Right cardiac atrium (tissue), 5 donors: ENCODE measurements around the gene IGFL3. TPM values are rescaled to one million over a fixed set of nuclear protein-coding genes. Genes with fewer than 3 reads are reported as not detected.
"Not testable (repeated sequence)": the region's sequence is repeated elsewhere in the genome, so short reads cannot be mapped to it uniquely, and the experiment has no call there.

ENCODE experiments used
- ATAC-seq, 2 donors: fragments of 200-7000 bp; cut with Tn5 transposase; one replicate each; pipeline versions ENCODE4 v1.8.0 to v1.9.1; 2020; ENCODE audit warnings: moderate library complexity in 2 of 2, mild to moderate bottlenecking in 1 of 2
- DNase-seq, 3 donors: peaks; one replicate each; pipeline ENCODE4 v3.0.0-alpha.2; 2020
- H3K27ac ChIP-seq: one replicate; pipeline ENCODE4 v1.5.1; 2013; ENCODE audit warnings: mild to moderate bottlenecking, low read length, control low read depth, moderate library complexity
- H3K27me3 ChIP-seq: one replicate; pipeline ENCODE4 v1.6.1; 2013; ENCODE audit not compliant: control insufficient read depth, insufficient read depth
- H3K4me1 ChIP-seq: one replicate; pipeline ENCODE4 v1.6.1; 2013; ENCODE audit warnings: low read length; ENCODE audit not compliant: control insufficient read depth, insufficient read depth
- H3K4me3 ChIP-seq: one replicate; pipeline ENCODE4 v1.5.1; 2013; ENCODE audit warnings: low read length, control low read depth
- H3K9me3 ChIP-seq: one replicate; pipeline ENCODE4 v1.6.1; 2013; ENCODE audit warnings: low read length; ENCODE audit not compliant: control insufficient read depth
- WGBS: extraction: QIAGEN DNeasy Blood & Tissue Kit; methylation state at CpG from one replicate; pipeline ENCODE4 v1.1.7; 2013; 5-methylcytosine and 5-hydroxymethylcytosine counted together
- intact Hi-C, 4 donors: fragments of 100-400 bp; cut with DNase I; formaldehyde crosslinking; loops; one replicate each; pipeline versions ENCODE4 v1.11.0 to v1.14.0; 2022 to 2023
- long read RNA-seq, 4 donors: library from polyadenylated mRNA; unstranded; transcript quantifications; one replicate each; pipeline ENCODE4 v2.0.0, GENCODE V29; 2020 to 2021
- polyA plus RNA-seq: library from polyadenylated mRNA; stranded (reverse); fragments of 200-250 nt; gene quantifications from one replicate; pipeline ENCODE4 v1.2.3, GENCODE V29; 2013
- total RNA-seq, 4 donors: library from RNA; stranded (reverse); fragmentation: NEBNext Ultra II Directional; extraction: Animal tissue kit (Norgen Biotek cat#: 25700); gene quantifications; one replicate each; pipeline ENCODE4 v1.2.1, GENCODE V29; 2021
- donor health status: healthy with polysubstance abuse.
- donor health status: DM: no; HTN: yes; CAD: no.
- donor health status: DM: no; HTN: no; CAD: no.
- donor health status: DM: no; HTN: yes; CAD: no; lungs with severe emphysema.
- donor health status: DM: yes; HTN: yes; CAD: no.

Gene IGFL3
- total RNA-seq (not detected), polyA plus RNA-seq (not detected)
- long read RNA-seq, donor 1: 0 reads
- long read RNA-seq, donor 2: 0 reads
- long read RNA-seq, donor 3: 0 reads
- long read RNA-seq, donor 4: 0 reads

DNA sequence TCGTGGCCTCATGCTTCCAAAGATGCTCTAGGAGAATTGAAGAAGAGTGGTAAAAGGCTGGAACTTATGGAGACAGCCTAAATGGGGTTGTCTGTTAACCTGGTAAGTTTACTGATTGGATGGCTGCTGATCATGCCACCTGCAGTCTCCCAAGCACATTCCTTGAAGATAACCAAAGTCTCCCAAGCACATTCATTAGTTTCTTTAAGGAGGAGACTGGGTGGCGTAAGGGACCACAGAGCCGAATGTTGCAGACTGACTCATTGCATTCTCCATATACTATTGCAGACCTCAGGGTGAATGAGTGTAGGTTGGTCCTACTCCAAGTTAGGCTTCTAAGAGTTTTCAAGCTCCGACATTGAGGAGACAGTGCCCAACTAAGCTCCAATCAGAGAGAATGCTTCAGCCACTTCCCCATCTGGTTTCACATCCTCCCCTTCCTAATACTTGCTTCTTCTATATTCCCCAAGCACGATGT, at the start of gene IGFL3:
TSS of gene IGFL3 (minus strand) at position 51 of the 478 bp plus-strand sequence. CDS start at position 12, 39 bp downstream.
- DNase-seq: no peak
- 88% methylated on average over 5 of the region's 5 CpGs for WGBS
- Histone ChIP-seq H3K4me1 (no peaks in the 10 kb centered on the region), H3K27me3 (no peaks in the 10 kb centered on the region), H3K9me3 (peaks cover 2% of the 10 kb centered on the region), H3K27ac (no peak within 1 kb of the TSS), H3K4me3 (no peak within 1 kb of the TSS)
- intact Hi-C loops: no loop called here
- ATAC-seq: peak; percentile 56 to 64

GRCh38 chr19:46173886-46174480, 49.5 kb upstream of the IGFL3 start:
- DNase-seq (no peak), ATAC-seq (no peak)
- H3K27ac ChIP-seq: no peak overlapping the region
- no peaks in the 10 kb centered on the region for H3K27me3 ChIP-seq
- H3K4me3 ChIP-seq: no peak overlapping the region
- no peaks in the 10 kb centered on the region for H3K4me1 ChIP-seq
- H3K9me3 ChIP-seq: no peaks in the 10 kb centered on the region
- intact Hi-C loops: no loop called here
- WGBS: 63% methylated on average over 8 of the region's 8 CpGs

- H3K27ac ChIP-seq: no peak overlapping the region
- H3K4me3 ChIP-seq: no peak overlapping the region
- no peaks in the 10 kb centered on the region for H3K4me1 ChIP-seq
- intact Hi-C loops: no loop called here
- no peaks in the 10 kb centered on the region for H3K27me3 ChIP-seq
- no peak for ATAC-seq
- H3K9me3 ChIP-seq: no peaks in the 10 kb centered on the region
- no peak for DNase-seq
- WGBS: 71% methylated on average over 3 of the region's 3 CpGs
Observed at GRCh38 chr19:46162731-46163130, 38.2 kb upstream of the IGFL3 start.

- H3K9me3 ChIP-seq, H3K27me3 ChIP-seq, intact Hi-C loops, H3K4me1 ChIP-seq, DNase-seq, ATAC-seq, H3K27ac ChIP-seq, H3K4me3 ChIP-seq: not testable (repeated sequence)
- WGBS: 82% methylated on average over 2 of the region's 2 CpGs
Observed at GRCh38 chr19:46161642-46162257, 37.3 kb upstream of the IGFL3 start.

DNA sequence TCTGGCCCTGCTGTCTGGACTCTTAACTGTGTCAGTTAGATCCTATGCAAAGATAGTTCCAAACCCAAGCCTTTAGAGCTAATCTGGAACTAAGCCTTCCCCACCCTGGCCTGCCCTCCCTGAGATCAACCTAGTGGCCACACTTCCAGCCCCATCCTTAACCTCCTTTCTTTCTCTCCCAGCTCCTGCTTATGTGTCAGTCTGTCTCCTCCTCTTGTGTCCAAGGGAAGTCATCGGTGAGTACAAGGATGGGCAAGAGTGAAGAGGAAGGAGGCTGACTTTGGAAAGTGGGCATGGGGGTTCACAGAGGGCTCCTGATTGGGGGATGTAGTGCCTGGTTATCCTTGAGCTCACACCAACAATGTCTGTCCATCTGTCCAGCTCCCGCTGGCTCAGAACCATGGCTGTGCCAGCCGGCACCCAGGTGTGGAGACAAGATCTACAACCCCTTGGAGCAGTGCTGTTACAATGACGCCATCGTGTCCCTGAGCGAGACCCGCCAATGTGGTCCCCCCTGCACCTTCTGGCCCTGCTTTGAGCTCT, 35.8 kb upstream of the IGFL3 start:
- Histone ChIP-seq H3K9me3 (no peaks in the 10 kb centered on the region), H3K4me3 (no peak overlapping the region), H3K27me3 (no peaks in the 10 kb centered on the region), H3K4me1 (no peaks in the 10 kb centered on the region), H3K27ac (no peak overlapping the region)
- ATAC-seq (no peak), DNase-seq (no peak)
- intact Hi-C loops: no loop called here
- WGBS: 93% methylated on average over 7 of the region's 7 CpGs

GRCh38 chr19:46159418-46160232, 35.1 kb upstream of the IGFL3 start:
- Histone ChIP-seq H3K9me3 (no peaks in the 10 kb centered on the region), H3K27ac (no peak overlapping the region), H3K27me3 (no peaks in the 10 kb centered on the region), H3K4me3 (no peak overlapping the region), H3K4me1 (no peaks in the 10 kb centered on the region)
- intact Hi-C loops: no loop called here
- no peak for ATAC-seq
- WGBS: 61% methylated on average over 4 of the region's 4 CpGs
- DNase-seq: no peak

DNA sequence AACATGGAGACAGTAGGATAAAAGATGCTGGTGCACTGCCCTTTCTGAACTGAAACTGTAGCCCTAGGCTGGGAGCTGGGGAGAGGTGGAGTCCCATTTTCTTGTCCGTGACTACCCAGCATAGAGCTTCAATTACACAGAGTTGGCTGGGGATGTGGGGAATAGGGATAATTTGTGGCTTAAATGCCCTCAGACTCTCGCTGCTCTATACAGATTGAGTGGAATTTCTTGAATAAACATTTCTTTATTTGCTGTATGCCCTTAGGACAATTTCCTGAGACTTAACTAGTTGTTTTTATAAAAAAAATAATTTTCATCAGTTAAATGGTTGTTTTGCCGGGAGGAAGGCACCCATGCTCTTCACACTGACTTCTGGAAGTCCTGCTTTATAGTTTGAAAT, 30.7 kb upstream of the IGFL3 start:
- Histone ChIP-seq H3K4me1 (no peaks in the 10 kb centered on the region), H3K27ac (no peak overlapping the region), H3K27me3 (no peaks in the 10 kb centered on the region), H3K4me3 (no peak overlapping the region), H3K9me3 (no peaks in the 10 kb centered on the region)
- no peak for DNase-seq
- intact Hi-C loops: no loop called here
- ATAC-seq: no peak
- 82% methylated on average over 3 of the region's 3 CpGs for WGBS

DNA sequence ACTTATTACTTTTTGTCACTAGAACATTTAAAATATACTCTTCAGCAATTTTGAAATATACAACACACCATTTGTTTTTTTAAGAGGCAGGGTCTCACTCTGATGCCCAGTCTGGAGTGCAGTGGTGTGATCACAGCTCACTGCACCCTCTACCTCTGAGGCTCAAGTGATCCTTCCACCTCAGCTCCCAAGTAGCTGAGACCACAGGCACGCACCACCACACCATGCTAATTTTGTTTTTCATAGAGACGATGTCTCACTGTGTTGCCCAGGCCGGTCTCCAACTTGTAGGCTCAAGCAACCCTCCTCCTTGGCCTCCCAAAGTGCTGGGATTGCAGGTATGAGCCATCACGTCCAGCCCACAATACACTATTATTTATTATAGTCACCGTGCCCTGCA, 26.1 kb upstream of the IGFL3 start:
- intact Hi-C loops: no loop called here
- Histone ChIP-seq H3K4me3 (no peak overlapping the region), H3K4me1 (no peaks in the 10 kb centered on the region), H3K27me3 (no peaks in the 10 kb centered on the region), H3K27ac (no peak overlapping the region), H3K9me3 (no peaks in the 10 kb centered on the region)
- ATAC-seq (no peak), DNase-seq (no peak)
- WGBS: 85% methylated on average over 5 of the region's 5 CpGs

GRCh38 chr19:46147791-46148288, 23.4 kb upstream of the IGFL3 start, which contains the start of gene IGFL2:
TSS of gene IGFL2 (plus strand) at chr19:46148238. CDS start at chr19:46148279, 41 bp downstream.
- Histone ChIP-seq H3K27ac (no peak within 1 kb of the TSS), H3K4me1 (no peaks in the 10 kb centered on the region), H3K9me3 (no peaks in the 10 kb centered on the region), H3K27me3 (no peaks in the 10 kb centered on the region), H3K4me3 (no peak within 1 kb of the TSS)
- DNase-seq: no peak
- WGBS: 60% methylated on average over 6 of the region's 6 CpGs
- no peak for ATAC-seq
- intact Hi-C loops: no loop called here

DNA sequence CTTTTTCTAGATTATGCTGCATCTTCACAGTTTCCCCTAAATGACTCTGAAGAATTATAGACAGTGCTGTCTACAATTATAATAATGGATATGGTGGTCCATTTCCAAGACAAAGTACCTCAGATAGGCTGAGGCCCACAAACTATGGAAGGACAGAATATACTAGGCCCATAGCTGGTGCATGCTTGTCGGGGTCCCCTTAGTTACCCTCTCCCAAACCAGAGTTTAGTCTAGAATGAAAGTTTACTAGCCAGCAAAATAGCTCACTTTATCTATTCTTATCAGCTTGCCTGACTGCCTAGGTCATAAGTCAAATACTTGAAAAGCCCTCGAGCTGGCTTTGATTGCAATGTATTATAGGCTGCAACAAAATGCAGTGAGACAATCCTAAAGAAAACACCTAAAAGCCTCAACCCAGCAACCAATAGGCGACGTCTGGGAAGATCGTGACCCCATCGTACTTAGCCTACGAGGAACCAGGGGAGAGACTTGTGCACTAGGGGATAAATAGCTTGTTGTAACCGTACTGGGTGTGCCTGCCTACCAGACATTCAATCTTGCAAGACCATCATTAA, 22.8 kb upstream of the IGFL3 start:
- H3K9me3 ChIP-seq: no peaks in the 10 kb centered on the region
- DNase-seq (no peak), ATAC-seq (no peak)
- 63% methylated on average over 8 of the region's 8 CpGs for WGBS
- no peaks in the 10 kb centered on the region for H3K4me1 ChIP-seq
- H3K27ac ChIP-seq: no peak overlapping the region
- intact Hi-C loops: no loop called here
- H3K27me3 ChIP-seq: no peaks in the 10 kb centered on the region
- H3K4me3 ChIP-seq: no peak overlapping the region
